NOMO-1 (cell line): ENCODE results near the gene GPC6.
"Not testable (repeated sequence)": the region's sequence is repeated elsewhere in the genome, so short reads cannot be mapped to it uniquely, and the experiment has no call there.

Source experiments
- DNase-seq, 2 experiments: peaks; one replicate each; lab custom pipeline; 2025; ENCODE audit not compliant: unreplicated experiment in 2 of 2; lab: John Stamatoyannopoulos, UW

GPC6 gene

GRCh38 chr13:93316841-93317240, 90.2 kb downstream of the GPC6 start:
- no peak for DNase-seq

GRCh38 chr13:93318534-93319254, 92.1 kb downstream of the GPC6 start:
- DNase-seq = peak; percentile 35 to 73

GRCh38 chr13:93320942-93321341, 94.3 kb downstream of the GPC6 start:
- no peak for DNase-seq

GRCh38 chr13:93323880-93324279, 97.3 kb downstream of the GPC6 start:
- DNase-seq = not testable (repeated sequence)

GRCh38 chr13:93325303-93326233, 99.0 kb downstream of the GPC6 start:
- DNase-seq = no peak

GRCh38 chr13:93326234-93326811, 99.7 kb downstream of the GPC6 start:
- DNase-seq = no peak

GRCh38 chr13:93328943-93329342, 102.3 kb downstream of the GPC6 start:
- DNase-seq = no peak

GRCh38 chr13:93336728-93337127, 110.1 kb downstream of the GPC6 start:
- DNase-seq = no peak

GRCh38 chr13:93338030-93338429, 111.4 kb downstream of the GPC6 start:
- DNase-seq = no peak

- DNase-seq = no peak
Measured at GRCh38 chr13:93338906-93339305, 112.3 kb downstream of the GPC6 start.

- no peak for DNase-seq
Measured at GRCh38 chr13:93339550-93339949, 112.9 kb downstream of the GPC6 start.

GRCh38 chr13:93341517-93341916, 114.9 kb downstream of the GPC6 start:
- no peak for DNase-seq

GRCh38 chr13:93343097-93343496, 116.5 kb downstream of the GPC6 start:
- no peak for DNase-seq

- DNase-seq = no peak
Measured at GRCh38 chr13:93344048-93344705, 117.6 kb downstream of the GPC6 start.

GRCh38 chr13:93345024-93345423, 118.4 kb downstream of the GPC6 start:
- DNase-seq = no peak

GRCh38 chr13:93345770-93346169, 119.2 kb downstream of the GPC6 start:
- no peak for DNase-seq

- DNase-seq = no peak
Measured at GRCh38 chr13:93352616-93353015, 126.0 kb downstream of the GPC6 start.

- DNase-seq = no peak
Measured at GRCh38 chr13:93355094-93355493, 128.5 kb downstream of the GPC6 start.

- no peak for DNase-seq
Measured at GRCh38 chr13:93356469-93356868, 129.9 kb downstream of the GPC6 start.

- DNase-seq = no peak
Measured at GRCh38 chr13:93360021-93360420, 133.4 kb downstream of the GPC6 start.

- DNase-seq = no peak
Measured at GRCh38 chr13:93361703-93362102, 135.1 kb downstream of the GPC6 start.
